Muscle layer of colon (tissue), 2 donors: Measurements from ENCODE around the gene SUFU.

Experiments
- H3K27ac ChIP-seq: one replicate; pipeline ENCODE4 v1.7.0; 2013; ENCODE audit warnings: low read depth, mild to moderate bottlenecking, low read length, moderate library complexity
- H3K27me3 ChIP-seq, 2 donors: one replicate each; pipeline ENCODE4 v1.7.0; 2013; ENCODE audit warnings: low read length in 2 of 2, mild to moderate bottlenecking in 2 of 2; ENCODE audit not compliant: insufficient read depth in 2 of 2, control insufficient read depth in 1 of 2
- H3K36me3 ChIP-seq: one replicate; pipeline ENCODE4 v1.7.0; 2013; ENCODE audit warnings: mild to moderate bottlenecking, low read length; ENCODE audit not compliant: insufficient read depth
- H3K4me1 ChIP-seq: one replicate; pipeline ENCODE4 v1.7.0; 2013; ENCODE audit warnings: mild to moderate bottlenecking, low read length; ENCODE audit not compliant: insufficient read depth
- H3K4me3 ChIP-seq, 2 donors: one replicate each; pipeline ENCODE4 v1.7.0; 2013; ENCODE audit warnings: low read length in 2 of 2, low read depth in 1 of 2, mild to moderate bottlenecking in 1 of 2, moderate library complexity in 1 of 2
- H3K9ac ChIP-seq: one replicate; pipeline ENCODE4 v1.7.0; 2013; ENCODE audit warnings: low read length
- H3K9me3 ChIP-seq: one replicate; pipeline ENCODE4 v1.7.0; 2013; ENCODE audit warnings: mild to moderate bottlenecking, low read length
- donor health status: abdominal sarcoma.
- donor health status: Adenocarcinoma of cecum.

SUFU gene

DNA sequence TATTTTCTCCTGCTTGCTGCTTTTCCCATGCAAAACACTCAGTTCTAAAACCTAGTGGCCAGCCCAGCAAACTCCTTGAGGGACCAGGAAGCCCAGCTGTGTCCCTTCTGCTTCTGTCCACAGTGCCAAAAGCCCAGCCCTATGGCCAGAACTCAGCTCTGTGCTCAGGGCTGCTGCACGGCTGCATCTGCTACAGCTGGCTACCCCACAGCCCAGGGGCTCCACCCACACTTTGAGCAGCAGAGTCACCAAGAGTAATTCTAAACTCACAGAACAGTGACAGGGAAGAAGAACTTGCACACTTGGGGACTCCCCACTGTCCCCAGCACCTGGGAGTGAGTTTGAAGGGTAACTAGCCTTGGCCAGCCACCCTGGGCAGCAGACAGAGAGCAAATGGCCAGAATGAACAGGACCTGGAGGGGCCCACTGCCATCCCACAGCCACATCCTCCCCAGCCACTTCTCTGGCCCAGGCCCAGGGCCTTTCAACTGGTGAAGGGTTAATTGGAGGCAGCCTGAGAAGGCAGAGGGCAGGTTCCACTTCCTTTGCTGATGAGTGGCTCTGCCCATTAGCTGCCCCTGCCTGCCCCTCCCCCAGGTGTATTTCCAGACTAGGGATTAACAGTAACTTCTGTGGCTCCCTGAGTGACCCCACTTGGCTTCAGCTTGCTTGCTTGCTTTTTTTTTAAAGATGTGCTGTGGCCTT, 112.4 kb downstream of the SUFU start:
- Histone ChIP-seq H3K27me3 (no peaks in the 10 kb centered on the region), H3K27ac (no peak overlapping the region), H3K36me3 (peaks cover 21% of the 10 kb centered on the region), H3K4me3 (no peak overlapping the region), H3K4me1 (peaks cover 84% of the 10 kb centered on the region), H3K9ac (no peak overlapping the region), H3K9me3 (no peaks in the 10 kb centered on the region)

DNA sequence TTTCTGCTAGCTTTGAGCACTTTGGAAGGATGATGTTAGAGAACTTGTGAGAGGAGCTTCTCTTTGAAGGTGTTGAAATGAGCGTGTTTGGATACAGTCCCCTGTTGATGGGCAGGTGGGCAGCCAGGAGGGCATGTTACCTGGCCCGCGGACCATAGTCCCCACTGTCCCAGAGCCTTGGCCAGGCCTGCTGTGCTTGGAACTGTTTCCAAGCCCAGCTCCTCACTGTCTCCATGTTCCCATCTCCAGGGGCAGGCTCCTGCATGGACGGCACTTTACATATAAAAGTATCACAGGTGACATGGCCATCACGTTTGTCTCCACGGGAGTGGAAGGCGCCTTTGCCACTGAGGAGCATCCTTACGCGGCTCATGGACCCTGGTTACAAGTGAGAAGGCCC, 113.3 kb downstream of the SUFU start:
- Histone ChIP-seq H3K27me3 (no peaks in the 10 kb centered on the region), H3K27ac (no peak overlapping the region), H3K9me3 (no peaks in the 10 kb centered on the region), H3K4me1 (peaks cover 84% of the 10 kb centered on the region), H3K9ac (no peak overlapping the region), H3K36me3 (peaks cover 21% of the 10 kb centered on the region), H3K4me3 (no peak overlapping the region)

DNA sequence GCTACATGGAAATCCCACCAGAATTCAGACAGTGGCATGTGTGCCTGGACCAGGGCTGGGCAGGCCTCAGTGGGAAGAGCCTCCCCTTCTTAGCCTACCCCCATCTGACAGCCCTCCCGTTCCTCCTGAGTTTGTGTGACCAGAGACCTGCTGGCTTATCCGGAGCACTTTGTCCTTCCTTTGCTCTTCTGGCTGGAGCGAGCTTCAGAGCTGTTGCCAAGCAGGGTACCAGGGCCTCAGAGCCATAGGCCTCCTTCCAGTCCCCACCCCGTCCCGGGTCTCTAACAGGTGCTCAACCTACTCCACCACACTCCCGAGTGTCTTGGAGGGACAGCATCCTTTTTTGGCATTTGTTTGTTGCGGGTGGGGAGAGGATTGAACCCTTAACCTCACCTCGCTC, 114.0 kb downstream of the SUFU start:
- peaks cover 78% of the 10 kb centered on the region for H3K4me1 ChIP-seq
- H3K27ac ChIP-seq, result peak overlapping the region; percentile 81
- H3K36me3 ChIP-seq, result peaks cover 21% of the 10 kb centered on the region
- no peak overlapping the region for H3K9ac ChIP-seq
- H3K9me3 ChIP-seq, result no peaks in the 10 kb centered on the region
- no peak overlapping the region for H3K4me3 ChIP-seq
- no peaks in the 10 kb centered on the region for H3K27me3 ChIP-seq

DNA sequence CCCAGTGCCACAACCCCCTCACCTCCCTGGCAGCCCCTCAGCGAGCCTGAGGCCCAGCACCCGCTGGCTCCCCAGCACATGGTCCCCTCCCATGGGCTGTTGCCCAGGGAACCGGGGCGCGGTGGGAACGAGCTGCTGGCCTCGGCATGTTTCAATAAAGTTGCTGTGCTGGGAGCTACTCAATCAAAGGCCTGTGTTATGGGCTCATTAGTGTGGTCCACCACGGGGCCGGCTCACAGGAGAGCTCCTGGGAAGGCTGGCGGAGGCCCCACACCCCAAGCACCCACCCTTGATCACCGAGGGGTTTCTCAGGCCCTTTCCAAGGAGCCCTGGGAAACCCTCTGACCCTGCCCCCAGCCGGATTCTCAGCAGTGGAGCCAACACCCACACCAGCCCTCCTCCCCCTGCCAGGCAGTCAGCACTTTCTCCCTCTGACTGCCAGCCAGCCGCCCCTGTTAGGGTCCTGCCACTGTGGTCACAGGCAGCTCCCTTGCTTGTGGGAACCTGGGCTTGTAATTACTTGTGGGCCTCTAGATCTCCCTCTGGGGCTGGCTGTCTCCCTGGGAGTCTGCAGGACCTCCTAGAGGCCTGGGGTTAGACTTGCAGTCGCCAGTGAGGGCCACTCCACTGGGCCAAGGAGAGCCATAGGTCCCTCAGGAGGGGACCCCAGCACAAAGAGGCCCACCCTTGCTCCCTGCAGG, 115.7 kb downstream of the SUFU start:
- Histone ChIP-seq H3K4me1 (peaks cover 66% of the 10 kb centered on the region), H3K27me3 (no peaks in the 10 kb centered on the region), H3K4me3 (no peak overlapping the region), H3K9ac (peak overlapping the region; percentile 35), H3K9me3 (no peaks in the 10 kb centered on the region), H3K36me3 (peaks cover 21% of the 10 kb centered on the region), H3K27ac (peak overlapping the region; percentile 81)

DNA sequence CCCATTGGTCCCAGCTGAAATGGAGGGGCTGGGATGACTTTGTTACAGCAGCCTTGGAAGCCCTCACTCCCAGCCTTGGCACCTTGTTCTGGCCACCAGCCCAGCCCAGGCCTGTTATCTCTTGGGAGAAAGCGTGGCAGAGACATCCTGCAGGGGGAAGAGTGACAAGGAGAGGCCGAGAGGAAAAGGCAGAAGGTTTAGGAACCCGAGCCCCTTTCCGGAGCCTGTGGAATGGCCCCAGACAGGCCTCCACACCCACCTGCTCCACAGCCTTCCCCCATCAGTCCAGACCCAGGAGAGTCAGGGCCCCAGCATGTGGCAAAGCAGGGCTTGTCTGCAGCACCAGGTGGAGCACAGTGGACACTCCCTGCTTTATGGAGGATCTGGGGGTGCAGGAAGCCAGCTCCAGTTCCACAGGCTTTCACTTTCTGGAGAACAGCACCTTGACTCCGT, 116.4 kb downstream of the SUFU start:
- Histone ChIP-seq H3K4me1 (peaks cover 67% of the 10 kb centered on the region), H3K4me3 (no peak overlapping the region), H3K9ac (no peak overlapping the region), H3K27me3 (no peaks in the 10 kb centered on the region), H3K9me3 (no peaks in the 10 kb centered on the region), H3K27ac (peak overlapping the region; percentile 81), H3K36me3 (peaks cover 21% of the 10 kb centered on the region)

DNA sequence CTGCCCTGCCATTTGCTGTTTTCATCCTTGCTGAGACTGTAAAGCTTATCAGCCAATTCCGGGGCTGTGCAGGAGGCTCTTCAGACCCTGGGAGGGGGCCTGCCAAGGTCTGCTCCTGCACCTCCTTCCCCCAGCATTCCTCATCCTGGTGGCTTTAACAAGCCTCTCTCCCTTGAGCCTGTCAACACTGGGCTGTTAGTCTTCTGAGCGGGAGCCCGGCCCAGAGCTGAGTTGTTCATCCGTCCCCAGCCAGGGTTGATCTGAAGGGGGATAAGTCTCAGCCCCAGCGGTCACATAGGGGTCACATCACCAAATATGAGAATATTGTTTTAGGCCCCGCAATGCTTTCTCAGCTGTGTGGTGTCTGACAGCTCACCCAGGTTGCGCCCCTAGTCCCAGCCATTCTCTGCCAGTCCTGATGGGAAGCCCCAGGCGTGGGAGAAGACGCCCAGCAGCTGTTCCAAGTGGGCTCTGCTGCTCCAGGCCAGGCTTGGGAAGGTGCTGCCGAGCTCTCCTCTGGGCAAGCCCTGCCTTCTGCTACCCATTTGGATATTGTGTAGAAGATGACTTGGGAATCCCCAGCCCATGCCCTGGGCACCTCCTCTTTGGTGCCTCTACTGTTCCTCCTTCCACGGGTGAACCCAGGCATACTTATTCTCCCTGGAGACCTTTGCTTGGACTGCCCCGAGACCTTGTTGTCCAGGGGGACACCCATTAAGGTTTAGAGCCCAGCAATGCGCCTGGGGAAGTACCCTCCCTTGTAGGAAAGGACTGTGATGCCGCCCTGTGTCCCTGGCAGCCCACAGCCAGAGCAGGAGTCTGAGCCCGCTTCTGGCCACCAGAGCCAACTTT, 117.0 kb downstream of the SUFU start:
- no peak overlapping the region for H3K9ac ChIP-seq
- H3K27ac ChIP-seq, result peak overlapping the region; percentile 81
- H3K27me3 ChIP-seq, result no peaks in the 10 kb centered on the region
- peaks cover 68% of the 10 kb centered on the region for H3K4me1 ChIP-seq
- no peaks in the 10 kb centered on the region for H3K9me3 ChIP-seq
- H3K4me3 ChIP-seq, result no peak overlapping the region
- peaks cover 21% of the 10 kb centered on the region for H3K36me3 ChIP-seq

DNA sequence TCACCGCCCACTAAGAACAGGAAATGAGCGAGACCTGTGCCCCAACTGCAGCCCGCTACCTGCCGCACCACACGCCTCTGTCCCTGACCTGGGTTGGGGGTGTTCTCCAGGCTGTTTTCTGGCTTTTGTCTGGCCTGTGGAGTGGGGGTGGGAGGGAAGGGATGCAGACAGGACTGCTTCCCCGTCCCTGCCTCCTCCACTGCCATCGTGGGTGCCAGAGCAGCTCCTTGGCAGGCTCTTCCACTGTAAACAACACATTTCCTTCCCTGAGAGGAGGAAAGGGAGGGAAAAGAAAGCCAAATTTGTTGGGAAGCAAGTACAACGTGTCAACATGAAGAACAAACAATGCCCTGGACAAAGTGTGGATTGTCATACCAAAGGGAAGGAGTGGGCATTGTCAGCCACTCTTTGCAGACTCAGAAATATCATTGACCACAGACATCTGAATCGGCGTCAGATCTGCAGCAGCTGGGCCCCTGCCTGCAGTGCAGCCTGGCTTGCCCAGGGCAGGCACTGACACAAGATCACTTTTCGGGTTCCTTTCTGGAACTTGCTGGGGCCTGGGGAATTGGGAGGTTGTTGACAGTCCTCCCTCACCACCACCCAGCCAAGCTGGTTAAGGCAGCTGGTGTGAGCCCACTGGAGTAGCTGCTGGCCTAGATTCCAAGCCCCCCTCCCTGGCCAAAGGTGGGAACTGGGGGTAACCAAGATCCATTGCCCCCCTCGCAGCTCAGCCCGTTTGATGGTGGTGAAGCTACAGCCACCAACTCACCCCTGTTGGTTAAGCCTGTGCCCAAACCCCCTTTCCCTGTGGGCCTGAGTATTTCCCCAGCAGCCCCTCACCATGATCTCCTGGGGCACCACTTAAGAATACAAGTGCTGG, 117.9 kb downstream of the SUFU start:
- peaks cover 70% of the 10 kb centered on the region for H3K4me1 ChIP-seq
- no peaks in the 10 kb centered on the region for H3K27me3 ChIP-seq
- peaks cover 17% of the 10 kb centered on the region for H3K36me3 ChIP-seq
- no peaks in the 10 kb centered on the region for H3K9me3 ChIP-seq
- no peak overlapping the region for H3K4me3 ChIP-seq
- H3K27ac ChIP-seq, result peak overlapping the region; percentile 81
- no peak overlapping the region for H3K9ac ChIP-seq

DNA sequence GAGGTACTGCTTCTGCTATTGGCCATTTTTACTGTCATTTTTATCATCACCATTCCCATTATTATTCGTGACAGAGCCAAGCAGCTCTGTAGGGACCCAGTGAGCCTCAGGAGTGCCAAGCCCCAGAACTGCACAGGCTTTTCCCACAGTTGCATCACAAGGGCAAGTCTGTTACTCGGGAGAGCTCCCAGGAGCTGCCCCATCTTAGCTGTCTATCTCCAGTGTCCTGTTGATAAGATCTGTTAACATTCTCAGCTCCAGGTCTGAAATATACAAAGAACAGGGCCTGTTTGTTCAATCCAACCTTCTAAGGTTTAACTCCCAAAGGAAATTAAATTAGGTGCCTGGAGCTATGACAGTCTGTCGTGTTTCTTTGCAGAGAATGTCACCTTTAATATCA, 120.3 kb downstream of the SUFU start:
- Histone ChIP-seq H3K9ac (no peak overlapping the region), H3K27ac (no peak overlapping the region), H3K9me3 (no peaks in the 10 kb centered on the region), H3K4me1 (peaks cover 77% of the 10 kb centered on the region), H3K27me3 (no peaks in the 10 kb centered on the region), H3K36me3 (no peaks in the 10 kb centered on the region), H3K4me3 (no peak overlapping the region)

DNA sequence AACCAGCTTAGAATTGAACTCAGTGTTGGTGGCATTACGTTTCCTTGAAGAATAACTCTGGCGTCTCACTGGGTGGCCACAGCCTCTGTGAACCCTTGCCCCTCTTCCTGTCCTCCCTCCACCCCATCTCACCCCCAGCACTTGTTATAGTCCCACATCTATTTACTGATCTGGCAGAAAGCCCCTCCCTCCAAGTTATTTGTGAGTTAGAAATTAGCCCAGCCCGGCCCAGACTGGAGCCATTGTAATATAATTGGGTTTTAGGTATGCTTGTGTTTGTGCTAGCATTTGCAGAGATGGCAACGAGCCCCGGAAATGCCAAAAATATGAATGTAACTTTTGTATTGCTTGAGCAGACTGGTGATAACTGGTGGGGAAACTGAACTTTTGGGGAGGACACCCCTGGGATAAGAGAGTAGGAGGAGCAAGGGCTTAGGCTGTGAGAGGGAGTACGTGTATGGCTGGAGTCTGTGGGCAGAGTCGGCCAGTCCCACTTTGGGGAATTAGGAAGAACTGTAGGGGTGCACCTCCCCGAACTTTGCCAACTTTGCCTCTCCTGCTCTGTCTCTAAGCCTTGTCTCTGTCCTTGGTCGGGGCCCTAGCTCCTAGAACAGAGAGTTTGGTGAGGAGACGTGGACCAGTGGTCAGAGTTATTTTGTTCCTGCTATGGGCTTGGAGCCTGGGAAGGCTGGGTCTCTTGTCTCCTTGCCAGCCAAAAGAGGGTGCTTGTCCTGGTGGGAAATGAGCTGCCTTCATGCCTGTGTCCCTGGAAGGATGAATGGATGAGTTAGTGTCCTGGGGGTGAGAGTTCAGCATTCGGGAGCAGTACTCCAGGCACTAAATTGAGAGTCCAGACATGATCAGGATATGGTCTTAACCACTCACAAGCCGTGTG, 121.2 kb downstream of the SUFU start:
- Histone ChIP-seq H3K4me3 (no peak overlapping the region), H3K27me3 (no peaks in the 10 kb centered on the region), H3K27ac (peak overlapping the region; percentile 95), H3K9me3 (no peaks in the 10 kb centered on the region), H3K9ac (no peak overlapping the region), H3K36me3 (no peaks in the 10 kb centered on the region), H3K4me1 (peaks cover 77% of the 10 kb centered on the region)

DNA sequence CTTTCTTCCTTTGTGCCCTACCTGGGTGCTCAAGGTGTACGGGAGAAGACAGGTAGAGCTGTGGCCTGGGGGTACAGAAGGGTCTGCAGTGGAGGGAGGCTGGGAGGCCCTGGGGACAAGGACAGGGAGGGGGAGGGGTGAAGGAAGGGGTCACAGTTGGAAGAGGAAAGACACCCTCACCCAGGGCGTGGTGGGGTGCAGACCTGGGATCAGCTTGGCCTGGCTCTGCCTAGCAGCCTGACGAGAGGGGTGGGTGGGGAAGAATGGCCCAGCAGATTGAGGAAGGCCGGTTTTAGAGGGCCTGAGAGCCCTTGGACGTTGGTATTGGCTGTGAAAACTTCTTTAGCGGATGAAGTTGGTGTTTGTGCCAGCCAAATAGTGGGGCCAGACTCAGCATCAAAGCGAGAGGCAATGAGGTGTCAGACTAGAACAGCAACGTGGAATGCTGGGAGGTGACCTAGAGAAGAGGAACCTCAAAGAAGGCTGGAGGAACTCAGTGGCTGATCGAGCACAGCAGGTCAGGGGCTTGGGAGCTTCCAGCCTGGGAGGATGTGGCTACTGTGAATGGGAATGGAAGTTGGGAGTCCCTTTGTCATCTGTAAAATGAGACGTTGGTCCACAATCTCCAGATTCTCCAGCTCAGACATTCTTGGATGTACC, 122.4 kb downstream of the SUFU start:
- peak overlapping the region; percentile 95 for H3K27ac ChIP-seq
- no peaks in the 10 kb centered on the region for H3K9me3 ChIP-seq
- H3K4me3 ChIP-seq, result no peak overlapping the region
- H3K9ac ChIP-seq, result peak overlapping the region; percentile 30
- peaks cover 77% of the 10 kb centered on the region for H3K4me1 ChIP-seq
- no peaks in the 10 kb centered on the region for H3K36me3 ChIP-seq
- H3K27me3 ChIP-seq, result no peaks in the 10 kb centered on the region
